PC-3 (cell line): ENCODE data around the gene WDR86. TPM values are rescaled to one million over a fixed set of nuclear protein-coding genes. Genes with fewer than 3 reads are reported as not detected.

ENCODE experiments used
- ATAC-seq: fragments of 200-7000 bp; cut with Tn5 transposase; 2 replicates; pipeline ENCODE4 v1.9.1; 2020; ENCODE audit warnings: mild to moderate bottlenecking, moderate library complexity
- BruUV-seq: library from RNA; stranded (reverse); fragments of 400-500 nt; replicated peaks from 2 replicates; lab custom pipeline; 2021; lab: Mats Ljungman, UMichigan
- CTCF ChIA-PET: fragments of 300-600 bp; sonication (Branson Sonifier 250); formaldehyde crosslinking; loops from one replicate; lab custom pipeline; 2022; ENCODE audit warnings: antibody characterized with exemption; lab: Charles Lee
- POLR2A ChIA-PET: fragments of 300-600 bp; sonication (Branson Sonifier 250); formaldehyde crosslinking; loops from one replicate; lab custom pipeline; 2022; ENCODE audit warnings: antibody characterized with exemption; ENCODE audit not compliant: unreplicated experiment; lab: Charles Lee
- DNase-seq: peaks from one replicate; pipeline ENCODE4 v3.0.0-alpha.2; 2015
- H2AFZ ChIP-seq: fragments of 300-600 bp; sonication (generic); 2 replicates; pipeline ENCODE4 v1.6.0; 2016; ENCODE audit warnings: antibody characterized with exemption, low read length
- H3F3A ChIP-seq: fragments of 300-600 bp; sonication (generic); one replicate; pipeline ENCODE4 v1.6.0; 2017; ENCODE audit warnings: antibody characterized with exemption, low read length, control low read depth, mild to moderate bottlenecking; ENCODE audit not compliant: unreplicated experiment
- H3K27ac ChIP-seq: fragments of 300-600 bp; sonication (generic); 2 replicates; pipeline ENCODE4 v1.5.1; 2016; ENCODE audit warnings: mild to moderate bottlenecking, low read length
- H3K27me3 ChIP-seq: fragments of 300-600 bp; sonication (generic); 2 replicates; pipeline ENCODE4 v1.6.1; 2016; ENCODE audit warnings: low read length, mixed read lengths
- H3K36me3 ChIP-seq: fragments of 300-600 bp; sonication (generic); 2 replicates; pipeline ENCODE4 v1.6.1; 2016; ENCODE audit warnings: low read depth, mixed run types, low read length, mixed read lengths
- H3K4me1 ChIP-seq: fragments of 300-600 bp; sonication (generic); 2 replicates; pipeline ENCODE4 v1.5.1; 2016; ENCODE audit warnings: low read length; ENCODE audit not compliant: insufficient read depth
- H3K4me2 ChIP-seq: fragments of 300-600 bp; sonication (generic); 2 replicates; pipeline ENCODE4 v1.6.0; 2016; ENCODE audit warnings: low read length
- H3K4me3 ChIP-seq: fragments of 300-600 bp; sonication (generic); 2 replicates; pipeline ENCODE4 v1.5.1; 2016; ENCODE audit warnings: mild to moderate bottlenecking, low read length, mixed read lengths
- H3K79me2 ChIP-seq: fragments of 300-600 bp; sonication (generic); 2 replicates; pipeline ENCODE4 v1.6.1; 2017; ENCODE audit warnings: low read length, mixed read lengths
- H3K9ac ChIP-seq: fragments of 300-600 bp; sonication (generic); 2 replicates; pipeline ENCODE4 v1.6.0; 2016; ENCODE audit warnings: mild to moderate bottlenecking, low read length
- H3K9me2 ChIP-seq: fragments of 300-600 bp; sonication (generic); replicated peaks from 2 replicates; pipeline ENCODE4 v1.6.1; 2016; ENCODE audit warnings: mixed run types, low read length, mixed read lengths
- H3K9me3 ChIP-seq: fragments of 300-600 bp; sonication (generic); 2 replicates; pipeline ENCODE4 v1.6.1; 2016; ENCODE audit warnings: low read length, mixed read lengths
- H4K20me1 ChIP-seq: fragments of 300-600 bp; sonication (generic); 2 replicates; pipeline ENCODE4 v1.6.1; 2016; ENCODE audit warnings: low read length, mixed read lengths
- EZH2 ChIP-seq: fragments of 300-600 bp; sonication (generic); IDR thresholded peaks from one replicate; pipeline ENCODE4 v1.6.1; 2017; ENCODE audit warnings: antibody characterized with exemption, mild to moderate bottlenecking, low read length; ENCODE audit not compliant: unreplicated experiment
- EZH2phosphoT487 ChIP-seq: fragments of 300-600 bp; sonication (generic); IDR thresholded peaks from 2 replicates; pipeline ENCODE4 v1.6.1; 2018; ENCODE audit warnings: mild to moderate bottlenecking, antibody characterized with exemption, low read length, borderline replicate concordance
- intact Hi-C: fragments of 100-400 bp; cut with micrococcal nuclease; formaldehyde crosslinking; loops from 2 replicates; pipeline ENCODE4 v1.9.0; 2023
- total RNA-seq: library from RNA; depleted of rRNA; stranded (reverse); fragments of >200 nt; gene quantifications from 2 replicates; pipeline ENCODE4 v1.2.3, GENCODE V29; 2014
- TF ChIP-seq, protein P1 (sequence below): fragments of 300-600 bp; sonication (generic); conservative IDR thresholded peaks from 2 replicates; pipeline ENCODE4 v1.5.1; 2017; ENCODE audit warnings: antibody characterized with exemption, low read depth, mild to moderate bottlenecking, low read length

WDR86 gene
- total RNA-seq, 1 experiment from 2014 or later: not detected

DNA sequence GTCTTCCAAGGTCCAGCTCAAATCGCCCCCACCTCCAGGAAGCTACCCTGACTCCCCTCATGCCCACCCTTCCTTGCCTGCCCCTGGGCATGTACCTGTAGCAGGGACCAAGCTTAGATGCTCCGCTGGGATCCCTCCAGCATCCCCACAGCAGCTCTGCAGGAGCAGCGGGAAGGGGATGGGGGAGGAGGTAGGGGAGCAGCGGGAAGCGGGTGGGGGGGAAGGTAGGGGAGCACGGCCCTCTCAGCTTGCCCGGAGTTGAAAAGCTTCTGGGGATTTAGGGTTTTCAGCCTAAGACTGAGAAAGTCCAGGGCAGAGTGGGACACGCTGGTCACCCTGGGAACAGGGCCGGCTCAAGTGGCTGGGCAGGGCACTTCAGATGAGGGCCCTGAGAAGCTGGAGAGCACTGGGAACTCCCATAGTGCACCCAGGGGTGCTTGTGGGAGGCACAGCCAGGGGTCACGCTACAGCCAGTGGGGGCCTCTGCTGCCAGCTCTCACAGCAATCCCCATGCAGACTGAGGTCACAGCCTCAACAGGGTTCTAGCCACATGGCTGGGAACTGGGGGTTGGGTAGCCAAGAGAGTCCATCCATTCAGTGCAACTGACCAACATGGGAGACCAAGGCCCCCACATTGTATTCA, 13.4 kb downstream of the WDR86 start:
- ChIA-PET CTCF (no interaction called here), POLR2A (no interaction called here)
- no peak overlapping the region for H3K4me3 ChIP-seq
- H3K27me3 ChIP-seq: no peaks in the 10 kb centered on the region
- H3K9me2 ChIP-seq: no peaks in the 10 kb centered on the region
- no peak overlapping the region for H3K27ac ChIP-seq
- H3K79me2 ChIP-seq: no peaks in the 10 kb centered on the region
- ATAC-seq (no peak), DNase-seq (no peak)
- H3K9me3 ChIP-seq: no peaks in the 10 kb centered on the region
- no peak overlapping the region for H3K4me2 ChIP-seq
- no TSS peak for BruUV-seq
- H3F3A ChIP-seq: no peaks in the 10 kb centered on the region
- no peaks in the 10 kb centered on the region for H4K20me1 ChIP-seq
- no peak overlapping the region for H2AFZ ChIP-seq
- H3K4me1 ChIP-seq: no peaks in the 10 kb centered on the region
- intact Hi-C loops: no loop called here
- no peaks in the 10 kb centered on the region for H3K36me3 ChIP-seq
- H3K9ac ChIP-seq: no peak overlapping the region
- TF ChIP-seq EZH2phosphoT487 (no peak), EZH2 (no peak)
- TF ChIP-seq, protein P1, sequence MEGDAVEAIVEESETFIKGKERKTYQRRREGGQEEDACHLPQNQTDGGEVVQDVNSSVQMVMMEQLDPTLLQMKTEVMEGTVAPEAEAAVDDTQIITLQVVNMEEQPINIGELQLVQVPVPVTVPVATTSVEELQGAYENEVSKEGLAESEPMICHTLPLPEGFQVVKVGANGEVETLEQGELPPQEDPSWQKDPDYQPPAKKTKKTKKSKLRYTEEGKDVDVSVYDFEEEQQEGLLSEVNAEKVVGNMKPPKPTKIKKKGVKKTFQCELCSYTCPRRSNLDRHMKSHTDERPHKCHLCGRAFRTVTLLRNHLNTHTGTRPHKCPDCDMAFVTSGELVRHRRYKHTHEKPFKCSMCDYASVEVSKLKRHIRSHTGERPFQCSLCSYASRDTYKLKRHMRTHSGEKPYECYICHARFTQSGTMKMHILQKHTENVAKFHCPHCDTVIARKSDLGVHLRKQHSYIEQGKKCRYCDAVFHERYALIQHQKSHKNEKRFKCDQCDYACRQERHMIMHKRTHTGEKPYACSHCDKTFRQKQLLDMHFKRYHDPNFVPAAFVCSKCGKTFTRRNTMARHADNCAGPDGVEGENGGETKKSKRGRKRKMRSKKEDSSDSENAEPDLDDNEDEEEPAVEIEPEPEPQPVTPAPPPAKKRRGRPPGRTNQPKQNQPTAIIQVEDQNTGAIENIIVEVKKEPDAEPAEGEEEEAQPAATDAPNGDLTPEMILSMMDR: no peak

DNA sequence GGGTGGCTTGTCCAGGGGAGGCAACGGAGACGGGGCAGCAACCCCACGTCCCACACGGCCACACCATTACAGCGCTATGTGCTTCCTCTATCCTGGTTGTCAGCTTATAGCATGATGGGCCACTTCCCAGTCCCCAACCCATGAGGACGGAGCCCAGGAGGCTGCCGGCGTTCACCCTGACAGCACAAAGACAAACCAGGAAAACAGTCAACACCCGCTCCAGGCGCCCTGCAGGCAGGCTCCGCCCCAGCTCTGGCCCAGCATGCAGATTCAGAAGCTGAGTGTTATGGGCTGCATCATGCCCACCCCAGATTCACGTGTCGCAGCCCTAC, 14.8 kb downstream of the WDR86 start:
- no peak for TF ChIP-seq EZH2phosphoT487
- TF ChIP-seq, protein P1: no peak
- TF ChIP-seq EZH2: no peak
- Histone ChIP-seq H3K4me3 (no peak overlapping the region), H3K27me3 (no peaks in the 10 kb centered on the region), H3K79me2 (no peaks in the 10 kb centered on the region), H3F3A (no peaks in the 10 kb centered on the region), H3K27ac (no peak overlapping the region), H3K4me1 (no peaks in the 10 kb centered on the region), H3K9me3 (no peaks in the 10 kb centered on the region), H3K9ac (no peak overlapping the region), H2AFZ (no peak overlapping the region), H3K9me2 (no peaks in the 10 kb centered on the region), H4K20me1 (no peaks in the 10 kb centered on the region), H3K4me2 (no peak overlapping the region), H3K36me3 (no peaks in the 10 kb centered on the region)
- CTCF ChIA-PET: no interaction called here
- ATAC-seq (no peak), DNase-seq (no peak)
- no TSS peak for BruUV-seq
- POLR2A ChIA-PET: no interaction called here
- intact Hi-C loops: no loop called here
